OCI-LY1 (cell line): Measurements from ENCODE around the gene MS4A10.

Experiments
- H2AFZ ChIP-seq: fragments of 200-600 bp; sonication (generic), shearing (Covaris generic); 2 replicates; pipeline ENCODE4 v1.6.0; 2014; ENCODE audit warnings: antibody characterized with exemption, mild to moderate bottlenecking, low read length
- H3F3A ChIP-seq: fragments of 200-600 bp; sonication (generic), shearing (Covaris generic); 2 replicates; pipeline ENCODE4 v1.6.0; 2014; ENCODE audit warnings: mild to moderate bottlenecking, antibody characterized with exemption, low read length, moderate library complexity; ENCODE audit not compliant: insufficient read depth
- H3K27ac ChIP-seq: fragments of 200-600 bp; sonication (generic); 2 replicates; pipeline ENCODE4 v1.5.1; 2014; ENCODE audit warnings: low read length, mixed run types, mild to moderate bottlenecking, low read depth; ENCODE audit not compliant: poor library complexity, severe bottlenecking
- H3K27me3 ChIP-seq: fragments of 200-600 bp; sonication (generic); 2 replicates; pipeline ENCODE4 v1.6.0; 2014; ENCODE audit warnings: antibody characterized with exemption, mild to moderate bottlenecking, low read length, moderate library complexity; ENCODE audit not compliant: insufficient read depth
- H3K36me3 ChIP-seq: fragments of 200-600 bp; sonication (generic); 2 replicates; pipeline ENCODE4 v1.6.1; 2014; ENCODE audit warnings: mild to moderate bottlenecking, antibody characterized with exemption, low read length, moderate library complexity, mixed read lengths; ENCODE audit not compliant: insufficient read depth
- H3K4me1 ChIP-seq: fragments of 200-600 bp; sonication (generic); 2 replicates; pipeline ENCODE4 v1.5.1; 2014; ENCODE audit warnings: mild to moderate bottlenecking, low read length, moderate library complexity; ENCODE audit not compliant: insufficient read depth, severe bottlenecking
- H3K4me2 ChIP-seq: fragments of 200-600 bp; sonication (generic), shearing (Covaris generic); 2 replicates; pipeline ENCODE4 v1.6.1; 2014; ENCODE audit warnings: low read length
- H3K4me3 ChIP-seq: fragments of 200-600 bp; sonication (generic); 2 replicates; pipeline ENCODE4 v1.5.1; 2014; ENCODE audit warnings: low read length, low read depth, mild to moderate bottlenecking, mixed read lengths; ENCODE audit not compliant: poor library complexity, severe bottlenecking
- H3K79me2 ChIP-seq: fragments of 200-600 bp; shearing (Covaris generic); 2 replicates; pipeline ENCODE4 v1.6.1; 2016; ENCODE audit warnings: mixed run types, low read length, mixed read lengths; ENCODE audit not compliant: insufficient read depth
- H3K9ac ChIP-seq: fragments of 200-600 bp; sonication (generic), shearing (Covaris generic); 2 replicates; pipeline ENCODE4 v1.6.1; 2014; ENCODE audit warnings: mild to moderate bottlenecking, low read length, mixed read lengths
- H3K9me2 ChIP-seq: fragments of 200-600 bp; sonication (generic), shearing (Covaris generic); 2 replicates; pipeline ENCODE4 v1.6.1; 2014; ENCODE audit warnings: low read depth, mild to moderate bottlenecking, low read length, mixed read lengths
- H3K9me3 ChIP-seq: fragments of 200-600 bp; shearing (Covaris generic); 2 replicates; pipeline ENCODE4 v1.6.1; 2014; ENCODE audit warnings: low read length, mixed read lengths
- H4K20me1 ChIP-seq: fragments of 200-600 bp; sonication (generic), shearing (Covaris generic); 2 replicates; pipeline ENCODE4 v1.6.0; 2016; ENCODE audit warnings: mild to moderate bottlenecking, low read length; ENCODE audit not compliant: insufficient read depth
- EZH2 ChIP-seq: fragments of 200-600 bp; sonication (generic), shearing (Covaris generic); IDR thresholded peaks from 2 replicates; pipeline ENCODE4 v1.8.0; 2017; ENCODE audit warnings: borderline replicate concordance, mixed run types, mild to moderate bottlenecking, antibody characterized with exemption, low read length, moderate library complexity, mixed read lengths
- TF ChIP-seq, protein P1 (sequence below): fragments of 200-600 bp; sonication (generic), shearing (Covaris generic); IDR thresholded peaks from 2 replicates; pipeline ENCODE4 v1.5.1; 2017; ENCODE audit warnings: mild to moderate bottlenecking, antibody characterized with exemption, low read length, moderate library complexity, mixed read lengths

Gene MS4A10

GRCh38 chr11:60768202-60768601 lies 16.9 kb upstream of the MS4A10 start:
- Histone ChIP-seq H3K27ac (no peak overlapping the region), H3K27me3 (peaks cover 9% of the 10 kb centered on the region; the same call in 1 of the 2 replicates), H2AFZ (no peak overlapping the region), H3K4me1 (no peaks in the 10 kb centered on the region), H3K9me3 (no peaks in the 10 kb centered on the region), H4K20me1 (no peaks in the 10 kb centered on the region), H3K36me3 (no peaks in the 10 kb centered on the region), H3K79me2 (no peaks in the 10 kb centered on the region), H3F3A (no peaks in the 10 kb centered on the region), H3K4me3 (no peak overlapping the region), H3K4me2 (no peak overlapping the region), H3K9me2 (no peaks in the 10 kb centered on the region), H3K9ac (no peak overlapping the region)
- no peak for TF ChIP-seq EZH2
- TF ChIP-seq, protein P1, sequence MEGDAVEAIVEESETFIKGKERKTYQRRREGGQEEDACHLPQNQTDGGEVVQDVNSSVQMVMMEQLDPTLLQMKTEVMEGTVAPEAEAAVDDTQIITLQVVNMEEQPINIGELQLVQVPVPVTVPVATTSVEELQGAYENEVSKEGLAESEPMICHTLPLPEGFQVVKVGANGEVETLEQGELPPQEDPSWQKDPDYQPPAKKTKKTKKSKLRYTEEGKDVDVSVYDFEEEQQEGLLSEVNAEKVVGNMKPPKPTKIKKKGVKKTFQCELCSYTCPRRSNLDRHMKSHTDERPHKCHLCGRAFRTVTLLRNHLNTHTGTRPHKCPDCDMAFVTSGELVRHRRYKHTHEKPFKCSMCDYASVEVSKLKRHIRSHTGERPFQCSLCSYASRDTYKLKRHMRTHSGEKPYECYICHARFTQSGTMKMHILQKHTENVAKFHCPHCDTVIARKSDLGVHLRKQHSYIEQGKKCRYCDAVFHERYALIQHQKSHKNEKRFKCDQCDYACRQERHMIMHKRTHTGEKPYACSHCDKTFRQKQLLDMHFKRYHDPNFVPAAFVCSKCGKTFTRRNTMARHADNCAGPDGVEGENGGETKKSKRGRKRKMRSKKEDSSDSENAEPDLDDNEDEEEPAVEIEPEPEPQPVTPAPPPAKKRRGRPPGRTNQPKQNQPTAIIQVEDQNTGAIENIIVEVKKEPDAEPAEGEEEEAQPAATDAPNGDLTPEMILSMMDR: no peak

GRCh38 chr11:60769273-60769672 lies 15.9 kb upstream of the MS4A10 start:
- H2AFZ ChIP-seq: no peak overlapping the region
- no peaks in the 10 kb centered on the region for H3K36me3 ChIP-seq
- no peak overlapping the region for H3K4me3 ChIP-seq
- H3K27ac ChIP-seq: no peak overlapping the region
- no peaks in the 10 kb centered on the region for H4K20me1 ChIP-seq
- H3K27me3 ChIP-seq: peaks cover 9% of the 10 kb centered on the region; the same call in 1 of the 2 replicates
- no peak overlapping the region for H3K9ac ChIP-seq
- H3F3A ChIP-seq: no peaks in the 10 kb centered on the region
- H3K9me2 ChIP-seq: no peaks in the 10 kb centered on the region
- TF ChIP-seq EZH2: no peak
- TF ChIP-seq, protein P1: no peak
- no peaks in the 10 kb centered on the region for H3K4me1 ChIP-seq
- H3K4me2 ChIP-seq: no peak overlapping the region
- no peaks in the 10 kb centered on the region for H3K9me3 ChIP-seq
- H3K79me2 ChIP-seq: no peaks in the 10 kb centered on the region

- H3K36me3 ChIP-seq: no peaks in the 10 kb centered on the region
- no peak overlapping the region for H2AFZ ChIP-seq
- no peak overlapping the region for H3K4me2 ChIP-seq
- H3K4me3 ChIP-seq: no peak overlapping the region
- H3K9me3 ChIP-seq: no peaks in the 10 kb centered on the region
- no peaks in the 10 kb centered on the region for H3F3A ChIP-seq
- no peak overlapping the region for H3K9ac ChIP-seq
- no peak overlapping the region for H3K27ac ChIP-seq
- no peaks in the 10 kb centered on the region for H3K4me1 ChIP-seq
- TF ChIP-seq EZH2: no peak
- TF ChIP-seq, protein P1: no peak
- no peaks in the 10 kb centered on the region for H3K9me2 ChIP-seq
- no peaks in the 10 kb centered on the region for H4K20me1 ChIP-seq
- no peaks in the 10 kb centered on the region for H3K79me2 ChIP-seq
- H3K27me3 ChIP-seq: peaks cover 9% of the 10 kb centered on the region; the same call in 1 of the 2 replicates
These were observed 15.3 kb upstream of the MS4A10 start for GRCh38 chr11:60769811-60770210.
